Measurements from ENCODE around the gene TNK2.
"Not testable (repeated sequence)": the region's sequence is repeated elsewhere in the genome, so short reads cannot be mapped to it uniquely, and the experiment has no call there.

The TNK2 gene

DNA sequence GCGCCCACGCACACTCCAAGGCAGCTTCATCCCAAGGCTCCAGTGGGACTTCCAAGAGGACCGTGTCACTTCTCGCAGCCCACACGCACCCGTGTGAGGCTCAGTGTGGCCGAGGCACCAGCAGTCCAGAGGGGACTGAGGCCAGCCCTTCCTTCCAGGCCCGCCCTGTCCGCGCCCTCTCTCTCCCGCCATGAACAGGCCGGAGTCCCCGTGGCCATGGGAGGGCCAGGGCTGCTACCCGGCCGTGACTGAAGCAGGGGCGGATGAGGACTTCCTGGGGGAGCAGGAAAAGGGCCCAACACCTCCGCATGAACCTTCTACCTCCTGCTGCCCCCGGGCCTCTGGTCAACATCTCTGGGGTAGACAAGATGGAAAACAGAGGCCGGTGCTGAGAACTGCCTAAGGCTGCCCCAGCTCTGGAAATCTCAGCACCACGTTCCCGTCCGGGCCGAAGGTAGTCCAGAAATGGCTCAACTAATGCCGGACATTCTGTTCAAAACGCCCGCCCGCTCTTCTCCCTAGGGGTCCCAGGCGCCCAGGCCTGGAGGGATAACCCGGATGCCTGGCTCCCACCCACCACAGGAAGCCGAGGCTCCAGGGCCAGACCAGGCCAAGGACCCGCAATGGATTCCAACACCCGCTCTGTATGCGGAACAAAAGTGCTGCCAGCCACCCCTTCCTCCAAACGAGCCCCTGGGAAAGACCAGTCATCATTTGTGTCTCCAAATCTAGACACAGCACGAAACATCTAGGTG lies 32.7 kb downstream of the TNK2 start:
- POLR2A ChIA-PET: no interaction called here

DNA sequence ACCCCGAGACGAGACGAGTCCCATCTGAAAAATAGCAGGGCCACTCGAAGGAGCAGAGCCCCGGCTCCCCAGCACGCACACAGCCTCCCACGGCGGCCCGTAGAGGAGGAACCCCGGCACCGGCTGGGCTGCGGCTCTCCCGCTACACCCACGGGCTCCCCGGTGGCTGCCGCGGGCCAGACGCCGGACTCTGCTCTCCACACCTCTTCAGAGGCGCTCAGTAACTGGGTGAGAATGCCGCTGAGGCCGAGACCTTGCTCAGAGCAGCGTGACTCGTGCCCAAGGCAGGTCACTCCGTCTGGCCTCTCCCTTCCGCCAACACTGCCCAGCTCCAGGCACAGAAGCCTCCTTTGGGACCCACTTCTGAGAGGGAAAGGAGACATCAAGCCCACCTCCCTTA lies 34.4 kb downstream of the TNK2 start:
- no peak for TF ChIP-seq FOXK2 (IDR thresholded peaks at IDR 0.05)
- ChIA-PET POLR2A (no interaction called here), CTCF (no interaction called here)
- no peak for DNase-seq (ENCODE audit: extremely low spot score)

More for the DNA sequence above, 32.7 kb downstream of the TNK2 start:
- CTCF ChIA-PET: no interaction called here
- no peak for TF ChIP-seq BHLHE40 (IDR thresholded peaks at IDR 0.05; ENCODE audit: borderline replicate concordance)
- no peak for TF ChIP-seq FOXA1 (IDR thresholded peaks at IDR 0.05)
- TF ChIP-seq TARDBP (IDR thresholded peaks at IDR 0.05): no peak
- TF ChIP-seq, protein P1, sequence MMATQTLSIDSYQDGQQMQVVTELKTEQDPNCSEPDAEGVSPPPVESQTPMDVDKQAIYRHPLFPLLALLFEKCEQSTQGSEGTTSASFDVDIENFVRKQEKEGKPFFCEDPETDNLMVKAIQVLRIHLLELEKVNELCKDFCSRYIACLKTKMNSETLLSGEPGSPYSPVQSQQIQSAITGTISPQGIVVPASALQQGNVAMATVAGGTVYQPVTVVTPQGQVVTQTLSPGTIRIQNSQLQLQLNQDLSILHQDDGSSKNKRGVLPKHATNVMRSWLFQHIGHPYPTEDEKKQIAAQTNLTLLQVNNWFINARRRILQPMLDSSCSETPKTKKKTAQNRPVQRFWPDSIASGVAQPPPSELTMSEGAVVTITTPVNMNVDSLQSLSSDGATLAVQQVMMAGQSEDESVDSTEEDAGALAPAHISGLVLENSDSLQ (IDR thresholded peaks at IDR 0.05): no peak
- no peak for TF ChIP-seq SP1 (IDR thresholded peaks at IDR 0.05)
- no peak for TF ChIP-seq ZNF384 (IDR thresholded peaks at IDR 0.05)
- no peak for TF ChIP-seq FOXM1 (IDR thresholded peaks at IDR 0.05; ENCODE audit: borderline replicate concordance)
- no peak for DNase-seq (ENCODE audit: extremely low spot score)

DNA sequence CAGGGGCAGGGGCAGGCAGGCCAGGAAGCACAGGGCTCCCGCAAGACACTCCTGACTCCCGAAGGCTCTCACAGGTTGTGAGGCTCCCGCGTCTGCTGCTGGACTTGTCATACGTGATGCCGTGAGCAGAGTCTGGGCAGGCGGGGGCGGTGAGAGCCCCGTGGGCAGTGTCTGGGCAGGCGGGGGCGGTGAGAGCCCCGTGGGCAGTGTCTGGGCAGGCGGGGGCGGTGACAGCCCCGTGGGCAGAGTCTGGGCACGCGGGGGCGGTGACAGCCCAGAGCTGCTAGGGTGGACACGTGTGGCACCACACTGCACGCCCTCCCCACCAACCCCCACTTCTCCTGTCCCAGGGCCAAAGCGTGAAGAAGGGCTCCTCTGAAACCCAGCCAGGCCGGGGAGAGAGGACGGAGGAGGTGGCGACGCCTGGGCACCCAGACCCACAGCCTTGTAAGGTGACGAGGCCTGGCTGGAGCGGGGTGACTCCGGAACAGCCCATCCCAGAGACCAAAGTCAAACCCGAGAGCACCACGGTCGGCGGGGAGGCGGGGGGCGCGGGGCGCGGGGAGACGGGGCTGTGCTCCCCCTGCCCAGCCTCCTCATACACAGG lies 35.0 kb downstream of the TNK2 start:
- no peak for DNase-seq (ENCODE audit: extremely low spot score)
- TF ChIP-seq, protein P1 (IDR thresholded peaks at IDR 0.05): no peak
- no peak for TF ChIP-seq SUZ12 (IDR thresholded peaks at IDR 0.05)
- no peak for TF ChIP-seq L3MBTL2 (conservative IDR thresholded peaks at IDR 0.05)
- no peak for TF ChIP-seq FOXM1 (IDR thresholded peaks at IDR 0.05; ENCODE audit: borderline replicate concordance)
- no peak for TF ChIP-seq TARDBP (IDR thresholded peaks at IDR 0.05)
- TF ChIP-seq ELF4 (IDR thresholded peaks at IDR 0.05): no peak
- TF ChIP-seq SP1 (IDR thresholded peaks at IDR 0.05): no peak
- no peak for TF ChIP-seq LEF1 (IDR thresholded peaks at IDR 0.05; ENCODE audit: borderline replicate concordance)
- TF ChIP-seq ARNT (IDR thresholded peaks at IDR 0.05): no peak
- TF ChIP-seq BHLHE40 (IDR thresholded peaks at IDR 0.05; ENCODE audit: borderline replicate concordance): no peak
- no peak for TF ChIP-seq FOXK2 (IDR thresholded peaks at IDR 0.05)
- no peak for TF ChIP-seq NFRKB (IDR thresholded peaks at IDR 0.05)
- TF ChIP-seq HDGF (IDR thresholded peaks at IDR 0.05; ENCODE audit: borderline replicate concordance): no peak
- TF ChIP-seq ZNF384 (IDR thresholded peaks at IDR 0.05): no peak
- TF ChIP-seq CTBP1 (IDR thresholded peaks at IDR 0.05; ENCODE audit: borderline replicate concordance): no peak
- no peak for TF ChIP-seq FOXA1 (IDR thresholded peaks at IDR 0.05)
- ChIA-PET CTCF (no interaction called here), POLR2A (no interaction called here)

DNA sequence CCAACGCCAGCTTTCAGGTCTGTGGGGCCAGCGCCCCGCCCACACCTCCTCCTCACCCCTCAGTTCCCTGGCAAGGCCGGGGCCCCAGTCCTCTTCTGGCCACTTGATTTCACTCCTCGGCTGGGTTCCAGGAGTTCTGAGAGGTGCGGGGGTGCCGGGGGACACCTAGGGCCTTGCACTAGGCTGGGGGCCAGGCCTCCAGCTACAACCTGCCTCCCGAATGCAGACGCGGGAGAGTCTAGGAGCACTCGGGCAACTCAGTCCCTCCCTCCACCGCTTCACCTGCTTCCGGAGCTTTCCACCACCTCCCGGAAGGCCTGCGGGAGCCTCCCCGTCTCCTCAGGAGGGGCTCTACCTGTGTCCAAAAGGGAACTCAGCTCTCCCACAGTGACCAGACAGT lies 35.6 kb downstream of the TNK2 start:
- DNase-seq (ENCODE audit: extremely low spot score): no peak
- POLR2A ChIA-PET: no interaction called here
- CTCF ChIA-PET: no interaction called here
- no peak for TF ChIP-seq SUZ12 (IDR thresholded peaks at IDR 0.05)
- TF ChIP-seq ZNF384 (IDR thresholded peaks at IDR 0.05): no peak
- TF ChIP-seq TARDBP (IDR thresholded peaks at IDR 0.05): no peak
- TF ChIP-seq L3MBTL2 (conservative IDR thresholded peaks at IDR 0.05): no peak
- no peak for TF ChIP-seq ELF4 (IDR thresholded peaks at IDR 0.05)

DNA sequence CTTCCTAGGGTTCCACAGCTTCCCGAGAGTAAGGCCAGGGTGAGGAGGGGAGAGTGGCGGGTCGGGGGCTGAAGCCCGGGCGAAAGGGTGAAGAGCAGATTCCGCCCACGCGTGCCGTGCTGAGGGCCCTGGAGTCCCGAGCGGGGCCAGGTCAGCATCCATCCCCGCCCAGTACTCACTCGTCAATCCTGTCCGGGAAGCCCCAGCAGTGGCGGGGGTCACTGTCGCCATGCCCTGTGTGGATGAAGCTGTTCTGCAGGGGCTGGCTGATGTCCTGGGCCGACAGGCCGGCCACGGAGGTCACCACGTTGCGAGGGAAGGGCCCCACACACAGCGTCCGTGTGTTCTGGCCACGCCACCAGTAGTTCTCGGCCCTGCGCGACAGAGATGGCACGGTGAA lies 36.3 kb downstream of the TNK2 start:
- DNase-seq (ENCODE audit: extremely low spot score): no peak
- CTCF ChIA-PET: no interaction called here
- POLR2A ChIA-PET: no interaction called here
- TF ChIP-seq L3MBTL2 (conservative IDR thresholded peaks at IDR 0.05): no peak
- no peak for TF ChIP-seq FOXK2 (IDR thresholded peaks at IDR 0.05)
- no peak for TF ChIP-seq LEF1 (IDR thresholded peaks at IDR 0.05; ENCODE audit: borderline replicate concordance)
- TF ChIP-seq, protein P1 (IDR thresholded peaks at IDR 0.05): no peak
- no peak for TF ChIP-seq SP1 (IDR thresholded peaks at IDR 0.05)
- no peak for TF ChIP-seq CTBP1 (IDR thresholded peaks at IDR 0.05; ENCODE audit: borderline replicate concordance)
- TF ChIP-seq FOXA1 (IDR thresholded peaks at IDR 0.05): no peak
- no peak for TF ChIP-seq SUZ12 (IDR thresholded peaks at IDR 0.05)
- no peak for TF ChIP-seq HDGF (IDR thresholded peaks at IDR 0.05; ENCODE audit: borderline replicate concordance)
- TF ChIP-seq TARDBP (IDR thresholded peaks at IDR 0.05): no peak
- TF ChIP-seq NFRKB (IDR thresholded peaks at IDR 0.05): no peak
- no peak for TF ChIP-seq BHLHE40 (IDR thresholded peaks at IDR 0.05; ENCODE audit: borderline replicate concordance)
- TF ChIP-seq FOXM1 (IDR thresholded peaks at IDR 0.05; ENCODE audit: borderline replicate concordance): no peak
- no peak for TF ChIP-seq ARNT (IDR thresholded peaks at IDR 0.05)
- no peak for TF ChIP-seq ZNF384 (IDR thresholded peaks at IDR 0.05)

DNA sequence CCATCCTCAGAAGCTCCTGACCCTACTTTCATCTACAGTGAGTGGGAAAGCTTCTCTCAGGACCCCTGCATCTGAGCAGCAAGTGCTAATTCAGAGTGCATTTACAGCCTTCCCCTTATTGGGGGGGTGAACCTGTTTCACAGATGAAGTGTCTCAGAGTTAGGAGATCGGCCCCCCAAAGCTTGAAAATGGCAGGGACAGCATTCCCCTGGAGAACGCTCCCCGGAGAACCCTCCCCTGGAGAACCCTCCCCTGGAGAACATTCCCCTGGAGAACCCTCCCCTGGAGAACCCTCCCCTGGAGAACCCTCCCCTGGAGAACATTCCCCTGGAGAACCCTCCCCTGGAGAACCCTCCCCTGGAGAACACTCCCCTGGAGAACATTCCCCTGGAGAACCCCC lies 36.7 kb downstream of the TNK2 start:
- POLR2A ChIA-PET; DNase-seq (ENCODE audit: extremely low spot score); CTCF ChIA-PET: not testable (repeated sequence)

DNA sequence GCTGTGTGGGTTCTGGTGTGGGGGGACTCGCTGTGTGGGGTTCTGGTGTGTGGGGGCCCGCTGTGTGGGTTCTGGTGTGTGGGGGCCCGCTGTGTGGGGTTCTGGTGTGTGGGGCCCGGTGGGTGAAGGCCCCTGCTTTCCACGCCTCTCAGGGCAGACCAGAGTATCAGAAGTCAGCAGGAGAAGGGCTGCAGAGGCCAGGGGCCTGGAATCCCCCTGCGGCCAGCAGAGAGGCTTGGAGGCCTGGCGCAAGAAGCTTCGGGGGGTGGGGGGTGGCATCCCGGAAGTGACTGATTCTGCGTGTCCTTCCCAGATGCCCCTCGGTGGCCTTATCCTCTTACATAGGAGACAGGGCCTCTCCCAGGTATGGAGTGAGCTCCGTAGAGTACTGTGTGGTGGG lies 37.4 kb downstream of the TNK2 start:
- ChIA-PET POLR2A (no interaction called here), CTCF (no interaction called here)
- no peak for DNase-seq (ENCODE audit: extremely low spot score)
- TF ChIP-seq TARDBP (IDR thresholded peaks at IDR 0.05) (no peak), HDGF (IDR thresholded peaks at IDR 0.05; ENCODE audit: borderline replicate concordance) (no peak)
